HG03280 (cell line): ENCODE results near the gene NTNG2.

Source experiments
- ATAC-seq: cut with Tn5 transposase; IDR thresholded peaks from one replicate; pipeline ENCODE4 v1.9.1; 2021; ENCODE audit warnings: mild to moderate bottlenecking, moderate library complexity; ENCODE audit not compliant: unreplicated experiment

Gene NTNG2

GRCh38 chr9:132146039-132146438 lies 15.8 kb upstream of the NTNG2 start:
- no peak for ATAC-seq

- no peak for ATAC-seq
Measured at GRCh38 chr9:132146575-132146974, 15.3 kb upstream of the NTNG2 start.

GRCh38 chr9:132147331-132147730 lies 14.5 kb upstream of the NTNG2 start:
- ATAC-seq: no peak

- no peak for ATAC-seq
Measured at GRCh38 chr9:132147839-132148238, 14.0 kb upstream of the NTNG2 start.

GRCh38 chr9:132150256-132150655 lies 11.6 kb upstream of the NTNG2 start:
- no peak for ATAC-seq

- no peak for ATAC-seq
Measured at GRCh38 chr9:132151118-132151517, 10.7 kb upstream of the NTNG2 start.

- ATAC-seq: no peak
Measured at GRCh38 chr9:132152231-132152630, 9.6 kb upstream of the NTNG2 start.

GRCh38 chr9:132154863-132155567 lies 6.8 kb upstream of the NTNG2 start:
- no peak for ATAC-seq

- ATAC-seq: no peak
Measured at GRCh38 chr9:132155568-132155895, 6.3 kb upstream of the NTNG2 start.

- ATAC-seq: no peak
Measured at GRCh38 chr9:132156262-132156661, 5.6 kb upstream of the NTNG2 start.

GRCh38 chr9:132157347-132158116 lies 4.3 kb upstream of the NTNG2 start:
- no peak for ATAC-seq

GRCh38 chr9:132160802-132161742 lies 786 bp upstream of the NTNG2 start:
- ATAC-seq: no peak

- ATAC-seq: no peak
Measured at GRCh38 chr9:132162764-132163456, 1.1 kb downstream of the NTNG2 start.

GRCh38 chr9:132163457-132163875 lies 1.6 kb downstream of the NTNG2 start:
- ATAC-seq: no peak

GRCh38 chr9:132163876-132164603 lies 2.2 kb downstream of the NTNG2 start:
- no peak for ATAC-seq

- no peak for ATAC-seq
Measured at GRCh38 chr9:132164604-132165362, 2.9 kb downstream of the NTNG2 start.

- ATAC-seq: no peak
Measured at GRCh38 chr9:132166599-132166998, 4.7 kb downstream of the NTNG2 start.

GRCh38 chr9:132167192-132167591 lies 5.3 kb downstream of the NTNG2 start:
- ATAC-seq: no peak

- ATAC-seq: no peak
Measured at GRCh38 chr9:132168347-132168746, 6.5 kb downstream of the NTNG2 start.
